Osteoblast (primary cell): Measurements from ENCODE around the gene ZNF836. TPM values are rescaled to one million over a fixed set of nuclear protein-coding genes. Genes with fewer than 3 reads are reported as not detected.

Experiments
- DNase-seq: peaks from one replicate; pipeline ENCODE4 v3.0.0; 2011; ENCODE audit warnings: low spot score, mixed read lengths; ENCODE audit not compliant: insufficient read length; ENCODE audit errors: missing footprints
- H2AFZ ChIP-seq: 2 replicates; pipeline ENCODE4 v1.6.0; 2011; ENCODE audit warnings: mild to moderate bottlenecking, low read length
- H3K27ac ChIP-seq: 2 replicates; pipeline ENCODE4 v1.5.1; 2011; ENCODE audit warnings: mild to moderate bottlenecking, low read depth, low read length, moderate library complexity
- H3K27me3 ChIP-seq: 2 replicates; pipeline ENCODE4 v1.6.0; 2012; ENCODE audit warnings: mild to moderate bottlenecking, control low read depth, inconsistent platforms, low read length, moderate library complexity; ENCODE audit not compliant: insufficient read depth
- H3K36me3 ChIP-seq: 2 replicates; pipeline ENCODE4 v1.5.1; 2011; ENCODE audit warnings: mild to moderate bottlenecking, low read length, control low read depth, moderate library complexity; ENCODE audit not compliant: insufficient read depth
- H3K4me1 ChIP-seq: 2 replicates; pipeline ENCODE4 v1.5.1; 2011; ENCODE audit warnings: mild to moderate bottlenecking, low read length, control low read depth, moderate library complexity; ENCODE audit not compliant: insufficient read depth
- H3K4me2 ChIP-seq: 2 replicates; pipeline ENCODE4 v1.6.0; 2011; ENCODE audit warnings: mild to moderate bottlenecking, low read length; ENCODE audit not compliant: insufficient read depth
- H3K4me3 ChIP-seq: fragments of 200-600 bp; sonication (generic); 3 replicates; pipeline ENCODE4 v1.5.1; 2012; ENCODE audit warnings: mild to moderate bottlenecking, low read length, inconsistent platforms; ENCODE audit not compliant: insufficient read depth
- H3K79me2 ChIP-seq: 2 replicates; pipeline ENCODE4 v1.6.0; 2012; ENCODE audit warnings: mild to moderate bottlenecking, low read length, control low read depth, inconsistent platforms; ENCODE audit not compliant: insufficient read depth
- H3K9me3 ChIP-seq: 2 replicates; pipeline ENCODE4 v1.5.1; 2011; ENCODE audit warnings: low read depth, low read length, control low read depth
- H4K20me1 ChIP-seq: 2 replicates; pipeline ENCODE4 v1.6.0; 2012; ENCODE audit warnings: mild to moderate bottlenecking, low read length, control low read depth; ENCODE audit not compliant: insufficient read depth
- CTCF ChIP-seq: IDR thresholded peaks from 2 replicates; pipeline ENCODE4 v1.5.1; 2011; ENCODE audit warnings: mild to moderate bottlenecking, low read depth, low read length, moderate library complexity; ENCODE audit errors: extremely low read depth
- total RNA-seq: library from RNA; depleted of rRNA; stranded (reverse); fragments of >200 nt; gene quantifications from 2 replicates; pipeline ENCODE4 v1.2.3, GENCODE V29; 2012

Gene ZNF836
- total RNA-seq, 1 donor, result 11.9 TPM

GRCh38 chr19:52142001-52142595 is 29.3 kb downstream of the ZNF836 start:
- no peak overlapping the region for H3K27ac ChIP-seq
- H3K9me3 ChIP-seq, result no peaks in the 10 kb centered on the region
- DNase-seq, result no peak
- H3K27me3 ChIP-seq, result no peaks in the 10 kb centered on the region
- peaks cover 6% of the 10 kb centered on the region for H3K4me1 ChIP-seq
- no peak for TF ChIP-seq CTCF
- no peaks in the 10 kb centered on the region for H4K20me1 ChIP-seq
- H2AFZ ChIP-seq, result no peak overlapping the region
- no peak overlapping the region for H3K4me2 ChIP-seq
- peaks cover 19% of the 10 kb centered on the region for H3K79me2 ChIP-seq
- no peak overlapping the region for H3K4me3 ChIP-seq
- H3K36me3 ChIP-seq, result no peaks in the 10 kb centered on the region

GRCh38 chr19:52141203-52141602 is 30.2 kb downstream of the ZNF836 start:
- Histone ChIP-seq H3K9me3 (no peaks in the 10 kb centered on the region), H3K4me3 (no peak overlapping the region), H3K4me1 (peaks cover 6% of the 10 kb centered on the region), H3K36me3 (no peaks in the 10 kb centered on the region), H3K27ac (no peak overlapping the region), H3K27me3 (no peaks in the 10 kb centered on the region), H3K79me2 (peaks cover 25% of the 10 kb centered on the region), H4K20me1 (no peaks in the 10 kb centered on the region), H3K4me2 (no peak overlapping the region), H2AFZ (no peak overlapping the region)
- no peak for DNase-seq
- no peak for TF ChIP-seq CTCF

- peak; percentile 17 for DNase-seq
- H3K27me3 ChIP-seq, result no peaks in the 10 kb centered on the region
- H2AFZ ChIP-seq, result peak overlapping the region; percentile 85
- peak overlapping the region; percentile 86 for H3K4me3 ChIP-seq
- peaks cover 36% of the 10 kb centered on the region for H3K79me2 ChIP-seq
- peak overlapping the region; percentile 87 for H3K4me2 ChIP-seq
- no peaks in the 10 kb centered on the region for H3K36me3 ChIP-seq
- no peak overlapping the region for H3K27ac ChIP-seq
- H3K9me3 ChIP-seq, result peaks cover 3% of the 10 kb centered on the region
- no peaks in the 10 kb centered on the region for H4K20me1 ChIP-seq
- no peak for TF ChIP-seq CTCF
- peaks cover 6% of the 10 kb centered on the region for H3K4me1 ChIP-seq
Observed at GRCh38 chr19:52140032-52140710, 31.2 kb downstream of the ZNF836 start.

GRCh38 chr19:52139252-52140031 is 32.0 kb downstream of the ZNF836 start, which contains the start of gene ZNF616:
ZNF616 (minus strand) TSS chr19:52139938; CDS start chr19:52130512, 9,426 bp downstream.
- peak; percentile 97 for DNase-seq
- Histone ChIP-seq H3K79me2 (peaks cover 43% of the 10 kb centered on the region), H3K9me3 (peaks cover 7% of the 10 kb centered on the region), H4K20me1 (peaks cover 4% of the 10 kb centered on the region), H3K4me1 (peaks cover 6% of the 10 kb centered on the region), H3K4me3 (peak within 1 kb of the TSS; percentile 86), H3K27ac (peak within 1 kb of the TSS; percentile 84), H2AFZ (peak within 1 kb of the TSS; percentile 99), H3K4me2 (peak within 1 kb of the TSS; percentile 91), H3K36me3 (peaks cover 3% of the 10 kb centered on the region), H3K27me3 (no peaks in the 10 kb centered on the region)
- TF ChIP-seq CTCF, result peak; percentile 68
